Tibial nerve (tissue), 4 donors: ENCODE results near the gene ETV1.

ENCODE experiments used
- EP300 ChIP-seq, 2 donors: sonication (generic); formaldehyde crosslinking; IDR thresholded peaks; one replicate each; pipeline ENCODE4 v1.6.1; 2017; ENCODE audit warnings: antibody characterized with exemption in 2 of 2, mild to moderate bottlenecking in 1 of 2
- POLR2A ChIP-seq, 2 donors: fragments of 450-650 bp; IDR thresholded peaks; one replicate each; pipeline ENCODE4 v1.6.1; 2017; ENCODE audit warnings: antibody characterized with exemption in 2 of 2, mild to moderate bottlenecking in 2 of 2, moderate library complexity in 2 of 2
- TF ChIP-seq, protein P1 (sequence below), 5 experiments: fragments of 200-600 bp in 3 of 5; fragments of 450-650 bp in 2 of 5; sonication (generic) in 3 of 5; IDR thresholded peaks; one replicate each; pipeline ENCODE4 v1.5.1; 2016 to 2019; ENCODE audit warnings: antibody characterized with exemption in 5 of 5, mild to moderate bottlenecking in 3 of 5, moderate library complexity in 2 of 5

DNA sequence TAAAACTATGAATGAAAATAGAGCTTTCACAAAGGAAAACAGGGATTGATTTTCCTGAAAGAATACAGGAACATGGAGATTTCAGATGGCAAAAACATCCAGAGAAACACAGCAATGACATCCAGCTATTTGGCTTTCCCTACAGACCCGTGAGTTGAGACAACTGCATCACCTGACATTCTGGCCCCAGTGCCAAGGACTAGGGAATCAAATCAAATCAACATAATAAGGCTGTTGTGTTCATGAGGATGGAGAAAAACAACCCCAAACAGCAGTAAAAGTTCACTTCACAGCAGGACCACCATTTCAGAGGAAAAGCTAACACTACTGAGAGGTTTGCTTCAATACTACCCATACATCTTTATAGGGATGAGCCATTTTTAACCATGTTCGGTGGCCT, 25.5 kb downstream of the ETV1 start:
- TF ChIP-seq POLR2A (IDR thresholded peaks at IDR 0.05) (no peak), EP300 (IDR thresholded peaks at IDR 0.05) (no peak)
- TF ChIP-seq, protein P1, sequence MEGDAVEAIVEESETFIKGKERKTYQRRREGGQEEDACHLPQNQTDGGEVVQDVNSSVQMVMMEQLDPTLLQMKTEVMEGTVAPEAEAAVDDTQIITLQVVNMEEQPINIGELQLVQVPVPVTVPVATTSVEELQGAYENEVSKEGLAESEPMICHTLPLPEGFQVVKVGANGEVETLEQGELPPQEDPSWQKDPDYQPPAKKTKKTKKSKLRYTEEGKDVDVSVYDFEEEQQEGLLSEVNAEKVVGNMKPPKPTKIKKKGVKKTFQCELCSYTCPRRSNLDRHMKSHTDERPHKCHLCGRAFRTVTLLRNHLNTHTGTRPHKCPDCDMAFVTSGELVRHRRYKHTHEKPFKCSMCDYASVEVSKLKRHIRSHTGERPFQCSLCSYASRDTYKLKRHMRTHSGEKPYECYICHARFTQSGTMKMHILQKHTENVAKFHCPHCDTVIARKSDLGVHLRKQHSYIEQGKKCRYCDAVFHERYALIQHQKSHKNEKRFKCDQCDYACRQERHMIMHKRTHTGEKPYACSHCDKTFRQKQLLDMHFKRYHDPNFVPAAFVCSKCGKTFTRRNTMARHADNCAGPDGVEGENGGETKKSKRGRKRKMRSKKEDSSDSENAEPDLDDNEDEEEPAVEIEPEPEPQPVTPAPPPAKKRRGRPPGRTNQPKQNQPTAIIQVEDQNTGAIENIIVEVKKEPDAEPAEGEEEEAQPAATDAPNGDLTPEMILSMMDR (IDR thresholded peaks at IDR 0.05) = no peak
